Right lobe of liver (tissue), 4 donors: ENCODE results near the gene SLC18A3.

Experiments used
- CTCF ChIP-seq, 4 donors: fragments of 200-600 bp in 3 of 4; fragments of 450-650 bp in 1 of 4; IDR thresholded peaks; one replicate each; pipeline versions ENCODE4 v1.5.1 to v1.8.0; 2016 to 2022; ENCODE audit warnings: antibody characterized with exemption in 4 of 4, mild to moderate bottlenecking in 2 of 4
- POLR2A ChIP-seq: fragments of 450-650 bp; IDR thresholded peaks from one replicate; pipeline ENCODE4 v1.6.1; 2017; ENCODE audit warnings: antibody characterized with exemption, mild to moderate bottlenecking
- donor health status: DM: no; HTN: no; CAD: no.
- donor health status: DM: no; HTN: no; CAD: no.
- donor health status: DM: no; HTN: yes; CAD: no.

GRCh38 chr10:49585387-49585786, 24.7 kb upstream of the SLC18A3 start:
- TF ChIP-seq CTCF (IDR thresholded peaks at IDR 0.05) (no peak), POLR2A (no peak)
